GM12864 (cell line): ENCODE results near the gene POU2F3.

Experiments used
- DNase-seq: peaks from one replicate; pipeline ENCODE4 v3.0.0-alpha.2; 2011; ENCODE audit warnings: low read depth
- H3K4me3 ChIP-seq: 2 replicates; pipeline ENCODE4 v1.5.1; 2011; ENCODE audit warnings: mild to moderate bottlenecking, low read depth, low read length, control low read depth
- TF ChIP-seq, protein P1 (sequence below): IDR thresholded peaks from 2 replicates; pipeline ENCODE4 v1.5.1; 2011; ENCODE audit warnings: low read depth, mild to moderate bottlenecking, moderate library complexity, low read length, control low read depth, inconsistent platforms; ENCODE audit errors: missing control alignments

POU2F3 gene

DNA sequence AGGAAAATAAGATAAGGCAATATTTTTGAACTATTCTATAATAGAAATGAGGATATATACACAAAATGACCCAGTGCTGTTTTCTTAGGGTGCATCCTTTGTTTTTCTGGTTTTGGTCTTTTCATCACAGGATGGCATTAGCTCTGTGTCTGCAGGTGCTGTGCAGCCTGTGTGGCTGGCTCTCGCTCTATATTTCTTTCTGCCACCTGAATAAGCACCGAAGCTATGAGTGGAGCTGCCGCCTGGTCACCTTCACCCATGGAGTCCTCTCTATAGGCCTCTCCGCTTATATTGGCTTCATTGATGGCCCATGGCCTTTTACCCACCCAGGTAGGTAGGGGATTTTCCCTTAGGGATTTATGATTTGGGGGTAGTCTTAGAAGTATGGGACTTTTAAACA, 87.4 kb downstream of the POU2F3 start:
- no peak overlapping the region for H3K4me3 ChIP-seq
- TF ChIP-seq, protein P1, sequence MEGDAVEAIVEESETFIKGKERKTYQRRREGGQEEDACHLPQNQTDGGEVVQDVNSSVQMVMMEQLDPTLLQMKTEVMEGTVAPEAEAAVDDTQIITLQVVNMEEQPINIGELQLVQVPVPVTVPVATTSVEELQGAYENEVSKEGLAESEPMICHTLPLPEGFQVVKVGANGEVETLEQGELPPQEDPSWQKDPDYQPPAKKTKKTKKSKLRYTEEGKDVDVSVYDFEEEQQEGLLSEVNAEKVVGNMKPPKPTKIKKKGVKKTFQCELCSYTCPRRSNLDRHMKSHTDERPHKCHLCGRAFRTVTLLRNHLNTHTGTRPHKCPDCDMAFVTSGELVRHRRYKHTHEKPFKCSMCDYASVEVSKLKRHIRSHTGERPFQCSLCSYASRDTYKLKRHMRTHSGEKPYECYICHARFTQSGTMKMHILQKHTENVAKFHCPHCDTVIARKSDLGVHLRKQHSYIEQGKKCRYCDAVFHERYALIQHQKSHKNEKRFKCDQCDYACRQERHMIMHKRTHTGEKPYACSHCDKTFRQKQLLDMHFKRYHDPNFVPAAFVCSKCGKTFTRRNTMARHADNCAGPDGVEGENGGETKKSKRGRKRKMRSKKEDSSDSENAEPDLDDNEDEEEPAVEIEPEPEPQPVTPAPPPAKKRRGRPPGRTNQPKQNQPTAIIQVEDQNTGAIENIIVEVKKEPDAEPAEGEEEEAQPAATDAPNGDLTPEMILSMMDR = no peak
- no peak for DNase-seq

DNA sequence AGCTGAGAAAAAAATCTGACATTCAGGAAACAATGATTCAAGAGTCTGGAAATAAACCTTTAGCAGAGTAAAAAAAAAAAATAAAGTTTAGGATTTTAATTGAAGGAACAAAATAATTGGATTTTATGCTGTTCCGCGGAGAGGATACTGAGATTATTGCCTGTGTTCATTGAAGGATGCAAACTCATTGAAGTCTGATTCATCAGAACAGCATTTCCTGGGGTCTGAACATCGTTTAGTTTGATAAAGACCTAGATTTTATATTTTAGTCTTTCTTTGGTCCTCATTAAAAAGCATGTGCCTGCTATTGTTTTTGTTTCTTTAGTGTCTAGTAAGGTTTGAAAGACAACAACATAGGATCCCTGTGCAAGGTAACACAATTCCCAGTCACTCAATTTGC, 89.6 kb downstream of the POU2F3 start:
- DNase-seq = no peak
- H3K4me3 ChIP-seq = no peak overlapping the region
- TF ChIP-seq, protein P1 = no peak

DNA sequence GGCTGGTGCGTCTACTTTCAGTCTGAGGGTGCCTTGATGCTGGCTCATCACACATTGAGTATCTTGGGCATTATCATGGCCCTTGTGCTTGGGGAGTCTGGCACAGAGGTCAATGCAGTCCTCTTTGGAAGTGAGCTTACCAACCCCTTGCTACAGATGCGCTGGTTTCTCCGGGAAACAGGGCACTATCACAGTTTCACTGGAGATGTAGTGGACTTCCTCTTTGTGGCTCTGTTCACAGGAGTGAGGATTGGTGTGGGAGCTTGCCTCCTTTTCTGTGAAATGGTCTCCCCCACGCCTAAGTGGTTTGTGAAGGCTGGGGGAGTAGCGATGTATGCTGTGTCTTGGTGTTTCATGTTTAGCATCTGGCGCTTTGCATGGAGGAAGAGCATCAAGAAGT, 90.1 kb downstream of the POU2F3 start:
- no peak overlapping the region for H3K4me3 ChIP-seq
- DNase-seq = no peak
- TF ChIP-seq, protein P1 = no peak

DNA sequence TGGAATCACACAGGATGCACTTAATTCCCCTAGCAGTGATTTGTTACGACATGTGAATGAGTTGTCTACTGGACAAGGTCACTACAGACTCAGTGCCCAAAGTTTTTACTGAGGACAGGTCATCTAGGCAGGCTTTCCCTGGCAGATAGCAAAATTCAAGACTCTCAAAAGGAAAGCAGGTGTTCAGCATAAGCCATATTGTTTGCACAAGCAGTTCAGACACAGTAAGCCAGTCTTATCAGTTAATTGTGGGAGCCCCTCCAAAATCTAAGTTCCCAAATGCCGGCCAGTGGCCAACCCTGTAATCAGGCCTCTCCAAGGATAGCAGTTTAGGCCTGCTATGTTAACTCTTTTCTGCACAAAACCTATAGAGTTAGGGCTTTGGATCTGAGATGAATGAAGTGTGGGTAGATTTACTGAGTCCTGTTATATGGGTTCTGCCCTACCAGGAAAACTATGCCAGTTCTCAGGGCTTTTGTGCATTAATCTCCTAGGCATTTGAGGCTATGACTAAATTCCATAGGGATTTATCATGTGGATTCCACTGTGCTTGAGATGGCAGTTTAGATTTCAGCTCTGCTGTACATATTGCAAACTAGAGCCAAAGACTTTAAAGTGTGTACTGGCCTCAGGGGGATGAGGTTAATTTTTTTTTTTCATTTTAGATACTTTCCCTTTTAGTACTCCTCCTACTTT, 91.5 kb downstream of the POU2F3 start:
- H3K4me3 ChIP-seq = no peak overlapping the region
- TF ChIP-seq, protein P1 = no peak
- DNase-seq = no peak

DNA sequence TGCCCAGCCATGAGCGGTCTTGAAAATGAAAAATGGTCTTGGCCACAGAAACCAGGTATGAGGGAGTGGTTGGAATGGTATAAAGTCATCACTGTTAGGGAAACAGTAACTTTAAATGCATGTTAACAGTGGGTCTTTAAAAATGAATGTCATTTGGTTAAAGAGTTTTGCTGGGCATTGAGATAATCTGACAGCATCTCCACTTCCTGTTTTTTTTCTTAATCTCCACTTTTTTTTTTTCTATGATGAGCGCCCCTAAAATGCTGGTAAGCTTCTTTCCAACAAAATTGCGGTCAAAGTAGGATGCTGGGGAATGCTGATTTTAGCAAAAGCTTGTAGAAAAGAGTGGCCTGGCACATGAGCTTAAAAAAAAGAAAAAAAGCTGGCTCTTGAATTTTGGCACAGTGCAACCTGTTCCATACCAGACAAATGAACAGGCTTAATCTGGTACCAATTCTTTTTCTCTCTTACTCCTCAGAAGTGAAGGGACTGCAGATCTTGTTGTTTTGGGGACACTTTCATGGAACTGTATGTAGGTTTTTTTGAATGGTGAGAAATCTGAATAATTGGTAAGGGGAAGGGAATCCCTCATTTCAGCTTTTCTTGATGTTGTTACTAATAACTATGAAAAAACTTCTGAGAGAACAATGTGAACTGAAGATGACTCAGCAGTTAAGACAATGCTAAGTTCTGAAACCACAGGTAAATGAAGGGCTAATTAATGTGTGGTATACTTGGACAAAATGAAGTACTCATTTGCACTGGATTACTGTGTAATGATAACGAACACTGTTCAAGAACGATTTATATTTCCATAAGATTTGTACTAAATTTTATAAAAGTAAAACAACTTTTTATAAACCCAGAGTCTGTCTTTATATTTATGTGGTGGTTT, 93.1 kb downstream of the POU2F3 start:
- TF ChIP-seq, protein P1 = no peak
- no peak overlapping the region for H3K4me3 ChIP-seq
- DNase-seq = no peak

DNA sequence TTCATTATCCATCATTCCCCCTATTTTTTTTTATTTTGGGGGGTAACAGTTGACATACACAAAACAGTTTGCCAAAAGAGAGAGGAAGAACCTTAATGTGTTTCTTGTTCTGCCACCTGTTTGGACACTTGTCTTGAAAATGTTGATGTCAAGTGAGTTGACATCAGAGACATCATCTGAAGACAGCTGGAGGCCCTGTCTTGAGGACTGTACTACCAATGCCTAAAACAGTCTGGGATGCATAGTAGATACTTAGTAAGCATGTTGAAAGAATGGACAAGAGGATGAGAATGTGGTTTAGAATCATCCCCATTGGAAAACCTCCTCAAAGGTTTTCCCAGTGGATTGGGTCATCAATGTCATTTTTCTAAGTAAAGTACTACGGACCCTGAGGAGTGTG, 93.9 kb downstream of the POU2F3 start:
- no peak overlapping the region for H3K4me3 ChIP-seq
- TF ChIP-seq, protein P1 = no peak
- no peak for DNase-seq

DNA sequence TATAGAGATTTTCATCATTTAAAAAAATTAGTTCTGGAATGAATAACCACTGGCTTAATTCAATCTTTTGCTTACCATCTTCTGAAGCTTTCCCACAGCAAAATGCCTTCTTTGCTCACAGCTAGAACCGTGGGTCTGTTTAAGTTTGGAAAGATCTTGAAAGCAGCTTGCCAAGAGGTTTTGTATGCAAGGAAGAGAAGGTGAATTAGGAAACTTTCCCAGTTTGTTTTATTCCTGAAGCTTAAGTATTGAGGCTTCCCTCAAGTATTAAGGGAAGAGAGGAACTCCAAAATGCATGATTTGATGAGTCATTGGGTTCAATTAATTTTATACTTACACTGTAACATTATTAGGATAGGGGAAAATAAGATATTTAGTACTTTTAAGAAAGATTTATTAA, 94.4 kb downstream of the POU2F3 start:
- no peak overlapping the region for H3K4me3 ChIP-seq
- DNase-seq = no peak
- TF ChIP-seq, protein P1 = no peak
